HCT116 (cell line): ENCODE data around the gene UQCC2. TPM values are rescaled to one million over a fixed set of nuclear protein-coding genes. Genes with fewer than 3 reads are reported as not detected.

ENCODE experiments used
- ATAC-seq: fragments of 200-7000 bp; cut with Tn5 transposase; 2 replicates; pipeline ENCODE4 v1.9.1; 2020; ENCODE audit warnings: mild to moderate bottlenecking, moderate library complexity
- BruUV-seq: library from RNA; stranded (reverse); fragments of 400-500 nt; replicated peaks from 2 replicates; lab custom pipeline; 2021; lab: Mats Ljungman, UMichigan
- CTCF ChIA-PET: fragments of 300-600 bp; sonication (Branson Sonifier 250); formaldehyde crosslinking; loops from one replicate; lab custom pipeline; 2021; ENCODE audit warnings: antibody characterized with exemption; lab: Charles Lee
- POLR2A ChIA-PET: fragments of 300-600, 350-600 bp; sonication (Branson Sonifier 250); formaldehyde crosslinking; loops from one replicate; lab custom pipeline; 2021; ENCODE audit warnings: antibody characterized with exemption; lab: Charles Lee
- RAD21 ChIA-PET, 2 experiments: fragments of 300-600 bp; sonication (Branson Sonifier 250); formaldehyde crosslinking; loops; one replicate each; lab custom pipeline; 2023; ENCODE audit warnings: low total read pairs in 2 of 2; ENCODE audit not compliant: uncharacterized antibody in 2 of 2, unreplicated experiment in 2 of 2, low non-redundant PET in 1 of 2; lab: Charles Lee
- DNase-seq: peaks from one replicate; pipeline ENCODE4 v3.0.0-alpha.2; 2010; ENCODE audit warnings: low read depth, low spot score
- H2AFZ ChIP-seq: fragments of 200-600 bp; shearing (Covaris generic), sonication (generic); 2 replicates; pipeline ENCODE4 v1.6.1; 2017; ENCODE audit warnings: low read depth, mixed run types, mixed read lengths, antibody characterized with exemption, low read length; ENCODE audit not compliant: poor library complexity, severe bottlenecking
- H3K27ac ChIP-seq: 2 replicates; pipeline ENCODE4 v1.5.1; 2012; ENCODE audit warnings: low read depth, low read length
- H3K27me3 ChIP-seq: fragments of 200-600 bp; sonication (generic); 2 replicates; pipeline ENCODE4 v1.6.1; 2016; ENCODE audit warnings: mixed run types, low read length, mixed read lengths; ENCODE audit not compliant: insufficient read depth
- H3K36me3 ChIP-seq, 2 experiments: fragments of 200-500 bp in 1 of 2; fragments of 200-600 bp in 1 of 2; sonication (Bioruptor generic) in 1 of 2; sonication (generic) in 1 of 2; 2 replicates each; pipeline versions ENCODE4 v1.5.1 to v1.6.1; 2014 to 2016; ENCODE audit warnings: low read length in 2 of 2, inconsistent platforms in 1 of 2, mixed read lengths in 1 of 2, mixed run types in 1 of 2; ENCODE audit not compliant: insufficient read depth in 2 of 2, control insufficient read depth in 1 of 2
- H3K4me1 ChIP-seq, 2 experiments: fragments of 200-600 bp in 1 of 2; sonication (generic) in 1 of 2; 2 replicates each; pipeline versions ENCODE4 v1.5.1 to v1.6.1; 2012 to 2017; ENCODE audit warnings: low read length in 2 of 2, inconsistent platforms in 1 of 2, mild to moderate bottlenecking in 1 of 2, mixed read lengths in 1 of 2, mixed run types in 1 of 2, moderate library complexity in 1 of 2; ENCODE audit not compliant: insufficient read depth in 2 of 2, control insufficient read depth in 1 of 2
- H3K4me2 ChIP-seq: fragments of 200-600 bp; sonication (generic); 2 replicates; pipeline ENCODE4 v1.6.1; 2017; ENCODE audit warnings: mixed run types, low read length, mixed read lengths
- H3K4me3 ChIP-seq, 2 experiments: fragments of 200-600 bp in 1 of 2; sonication (generic) in 1 of 2; replicated peaks in 1 of 2; 2 replicates each; pipeline ENCODE4 v1.5.1; 2011 to 2016; ENCODE audit warnings: low read length in 2 of 2, control low read depth in 1 of 2, low read depth in 1 of 2, mild to moderate bottlenecking in 1 of 2, mixed read lengths in 1 of 2, mixed run types in 1 of 2
- H3K79me2 ChIP-seq: fragments of 200-600 bp; sonication (generic); 2 replicates; pipeline ENCODE4 v1.6.1; 2017; ENCODE audit warnings: mild to moderate bottlenecking, mixed run types, low read length, moderate library complexity, mixed read lengths; ENCODE audit not compliant: insufficient read depth
- H3K9ac ChIP-seq: fragments of 200-600 bp; sonication (generic); 2 replicates; pipeline ENCODE4 v1.6.1; 2016; ENCODE audit warnings: low read length, mixed read lengths
- H3K9me2 ChIP-seq: fragments of 200-600 bp; sonication (generic), shearing (Covaris generic); 2 replicates; pipeline ENCODE4 v1.6.1; 2017; ENCODE audit warnings: mixed run types, mild to moderate bottlenecking, moderate library complexity; ENCODE audit not compliant: insufficient read depth
- H3K9me3 ChIP-seq, 2 experiments: fragments of 200-500 bp in 1 of 2; fragments of 200-600 bp in 1 of 2; sonication (Bioruptor generic) in 1 of 2; sonication (generic) in 1 of 2; 2 replicates each; pipeline ENCODE4 v1.6.1; 2014 to 2017; ENCODE audit warnings: low read length in 2 of 2, mixed read lengths in 2 of 2, inconsistent platforms in 1 of 2, low read depth in 1 of 2, mild to moderate bottlenecking in 1 of 2, mixed run types in 1 of 2, moderate library complexity in 1 of 2; ENCODE audit not compliant: control insufficient read depth in 1 of 2, insufficient read depth in 1 of 2
- H4K20me1 ChIP-seq: fragments of 200-600 bp; sonication (generic), shearing (Covaris generic); 2 replicates; pipeline ENCODE4 v1.6.1; 2017; ENCODE audit warnings: mixed run types, mild to moderate bottlenecking, moderate library complexity; ENCODE audit not compliant: insufficient read depth
- ATF3 ChIP-seq: IDR thresholded peaks from 2 replicates; pipeline ENCODE4 v1.6.1; 2012
- CBX3 ChIP-seq: IDR thresholded peaks from 2 replicates; pipeline ENCODE4 v1.6.1; 2012; ENCODE audit warnings: low read depth
- CEBPB ChIP-seq: IDR thresholded peaks from 2 replicates; pipeline ENCODE4 v1.6.1; 2012; ENCODE audit warnings: low read depth
- CTCF ChIP-seq, 3 experiments: fragments of 200-600 bp in 1 of 3; sonication (generic) in 1 of 3; IDR thresholded peaks in 2 of 3; conservative IDR thresholded peaks in 1 of 3; 2 replicates each; pipeline ENCODE4 v1.5.1; 2012 to 2017; ENCODE audit warnings: low read depth in 2 of 3, low read length in 2 of 3, antibody characterized with exemption in 1 of 3, borderline replicate concordance in 1 of 3, control low read depth in 1 of 3, mild to moderate bottlenecking in 1 of 3, mixed read lengths in 1 of 3, mixed run types in 1 of 3, moderate library complexity in 1 of 3; ENCODE audit not compliant: insufficient read depth in 1 of 3
- EGR1 ChIP-seq: IDR thresholded peaks from 2 replicates; pipeline ENCODE4 v1.6.1; 2012; ENCODE audit warnings: low read depth
- EZH2 ChIP-seq: fragments of 200-600 bp; sonication (generic); IDR thresholded peaks from 2 replicates; pipeline ENCODE4 v1.6.1; 2017; ENCODE audit warnings: antibody characterized with exemption, mixed run types
- FOSL1 ChIP-seq: IDR thresholded peaks from 2 replicates; pipeline ENCODE4 v1.6.1; 2012; ENCODE audit warnings: low read depth
- MAX ChIP-seq: IDR thresholded peaks from 2 replicates; pipeline ENCODE4 v1.6.1; 2012
- POLR2AphosphoS5 ChIP-seq: IDR thresholded peaks from 2 replicates; pipeline ENCODE4 v1.6.1; 2011; ENCODE audit warnings: mild to moderate bottlenecking, low read depth, low read length, moderate library complexity
- RAD21 ChIP-seq: IDR thresholded peaks from 2 replicates; pipeline ENCODE4 v1.6.1; 2012; ENCODE audit warnings: low read depth, mild to moderate bottlenecking
- REST ChIP-seq: IDR thresholded peaks from 2 replicates; pipeline ENCODE4 v1.6.1; 2012; ENCODE audit warnings: low read depth
- ZFX ChIP-seq: fragments of 450-650 bp; IDR thresholded peaks from 2 replicates; pipeline ENCODE4 v1.6.1; 2017
- ZNF274 ChIP-seq: fragments of 200-500 bp; sonication (Bioruptor generic); IDR thresholded peaks from 2 replicates; pipeline ENCODE4 v1.6.1; 2014; ENCODE audit warnings: mild to moderate bottlenecking, low read depth, low read length, inconsistent platforms
- intact Hi-C: fragments of 100-400 bp; cut with micrococcal nuclease; formaldehyde crosslinking; loops from 2 replicates; pipeline ENCODE4 v1.10.0; 2022
- total RNA-seq: library from RNA; stranded (reverse); gene quantifications from one replicate; pipeline ENCODE4 v1.2.1, GENCODE V29; 2021; ENCODE audit not compliant: unreplicated experiment

Gene UQCC2
- total RNA-seq, 1 experiment from 2014 or later: 95.1 TPM

GRCh38 chr6:33670971-33671743, 40.3 kb downstream of the UQCC2 start:
- H3K4me2 ChIP-seq: no peak overlapping the region
- ChIA-PET POLR2A (no interaction called here), RAD21 (no interaction called here), CTCF (no interaction called here)
- H3K79me2 ChIP-seq: no peaks in the 10 kb centered on the region
- DNase-seq (no peak), ATAC-seq (no peak)
- H3K27ac ChIP-seq: no peak overlapping the region
- no TSS peak for BruUV-seq
- no peak overlapping the region for H3K9ac ChIP-seq
- intact Hi-C loops: no loop called here
- H3K27me3 ChIP-seq: no peaks in the 10 kb centered on the region
- no peak overlapping the region for H2AFZ ChIP-seq
- peaks cover 37 to 60% of the 10 kb centered on the region in 2 experiments; a peak in 3 of 4 replicates for H3K36me3 ChIP-seq
- no peaks in the 10 kb centered on the region for H3K9me3 ChIP-seq
- H3K9me2 ChIP-seq: no peaks in the 10 kb centered on the region
- H3K4me3 ChIP-seq: no peak overlapping the region
- no peak for TF ChIP-seq EZH2
- TF ChIP-seq MAX: no peak
- no peak for TF ChIP-seq POLR2AphosphoS5
- no peak for TF ChIP-seq ZFX
- TF ChIP-seq EGR1: no peak
- TF ChIP-seq RAD21: no peak
- no peak for TF ChIP-seq CBX3
- TF ChIP-seq FOSL1: no peak
- TF ChIP-seq CEBPB: no peak
- TF ChIP-seq, all 23 proteins: peak for 0
- no peaks in the 10 kb centered on the region for H4K20me1 ChIP-seq
- H3K4me1 ChIP-seq: peaks cover 3 to 12% of the 10 kb centered on the region in 2 experiments; a peak in 1 of 4 replicates

- CTCF ChIA-PET: no interaction called here
- no TSS peak for BruUV-seq
- H3K36me3 ChIP-seq: peaks cover 40 to 57% of the 10 kb centered on the region in 2 experiments; a peak in 3 of 4 replicates
- RAD21 ChIA-PET: no interaction called here
- H2AFZ ChIP-seq: no peak overlapping the region
- peaks cover 3 to 12% of the 10 kb centered on the region in 2 experiments; a peak in 1 of 4 replicates for H3K4me1 ChIP-seq
- H3K4me3 ChIP-seq: no peak overlapping the region
- no peak for DNase-seq
- H3K4me2 ChIP-seq: no peak overlapping the region
- POLR2A ChIA-PET: no interaction called here
- no peaks in the 10 kb centered on the region for H3K9me3 ChIP-seq
- no peak for ATAC-seq
- no peaks in the 10 kb centered on the region for H3K27me3 ChIP-seq
- H3K9ac ChIP-seq: no peak overlapping the region
- no peaks in the 10 kb centered on the region for H3K79me2 ChIP-seq
- no peaks in the 10 kb centered on the region for H3K9me2 ChIP-seq
- no peak overlapping the region for H3K27ac ChIP-seq
- intact Hi-C loops: no loop called here
- H4K20me1 ChIP-seq: no peaks in the 10 kb centered on the region
- TF ChIP-seq RAD21 (no peak), POLR2AphosphoS5 (no peak), REST (no peak), ATF3 (no peak), CTCF (IDR thresholded peaks at IDR 0.05 in 2 of 3, conservative IDR thresholded peaks at IDR 0.05 in 1 of 3; ENCODE audit: borderline replicate concordance in 1 of 3, insufficient read depth in 1 of 3, low read depth in 2 of 3, low read length in 2 of 3) (no peak), ZNF274 (no peak), MAX (no peak)
Measured at GRCh38 chr6:33670086-33670660, 41.3 kb downstream of the UQCC2 start.
